Neural crest cell (in vitro differentiated cells): ENCODE results near the gene CHRDL2. TPM values are rescaled to one million over a fixed set of nuclear protein-coding genes. Genes with fewer than 3 reads are reported as not detected.

Experiments used
- DNase-seq: peaks from one replicate; pipeline ENCODE4 v3.0.0; 2021; ENCODE audit warnings: low read depth, mixed read lengths, low spot score
- H3K27ac Mint-ChIP-seq: one replicate; pipeline ENCODE4 v1.8.0; 2021; ENCODE audit warnings: mild to moderate bottlenecking, mixed read lengths; ENCODE audit not compliant: unreplicated experiment
- H3K27me3 Mint-ChIP-seq: 2 replicates; pipeline ENCODE4 v1.8.0; 2021; ENCODE audit warnings: low read depth, mild to moderate bottlenecking, mixed read lengths
- H3K36me3 Mint-ChIP-seq: 2 replicates; pipeline ENCODE4 v1.8.0; 2021; ENCODE audit warnings: low read depth, mild to moderate bottlenecking, mixed read lengths
- H3K4me1 Mint-ChIP-seq: 2 replicates; pipeline ENCODE4 v1.8.0; 2021; ENCODE audit warnings: mixed read lengths
- H3K4me3 Mint-ChIP-seq: one replicate; pipeline ENCODE4 v1.8.0; 2021; ENCODE audit warnings: mild to moderate bottlenecking, mixed read lengths
- H3K9me3 Mint-ChIP-seq: 2 replicates; pipeline ENCODE4 v1.8.0; 2021; ENCODE audit warnings: mixed read lengths
- total RNA-seq: library from RNA; stranded (reverse); gene quantifications from 2 replicates; pipeline ENCODE4 v1.2.1, GENCODE V29; 2021
- TF ChIP-seq, protein P1 (sequence below): fragments of 200-600 bp; sonication (generic); conservative IDR thresholded peaks from 2 replicates; pipeline ENCODE4 v1.5.0; 2021; ENCODE audit warnings: antibody characterized with exemption, mild to moderate bottlenecking

Gene CHRDL2
- total RNA-seq, 1 donor from 2014 or later, result 0.35 TPM

DNA sequence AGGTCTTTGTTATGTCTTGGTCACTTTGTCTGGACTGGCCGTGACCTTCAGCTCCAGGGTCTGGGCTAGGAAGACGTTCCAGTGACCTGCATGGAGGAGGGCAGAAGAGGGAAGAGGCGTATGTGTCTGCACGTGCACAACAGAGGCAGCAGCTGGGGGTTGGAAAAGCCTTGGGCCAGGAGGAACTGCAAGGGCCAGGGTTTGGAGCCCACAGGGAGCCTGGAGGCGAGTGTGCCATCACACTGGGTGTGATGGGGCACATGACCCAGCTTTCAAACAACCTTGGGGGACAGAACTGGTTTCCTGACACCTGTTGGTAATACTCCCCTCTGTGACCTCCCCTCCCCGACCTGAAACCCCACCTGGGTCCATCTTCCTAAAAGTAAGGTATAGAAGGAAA is 34.7 kb downstream of the CHRDL2 start:
- H3K27ac Mint-ChIP-seq, result no peak overlapping the region
- TF ChIP-seq, protein P1, sequence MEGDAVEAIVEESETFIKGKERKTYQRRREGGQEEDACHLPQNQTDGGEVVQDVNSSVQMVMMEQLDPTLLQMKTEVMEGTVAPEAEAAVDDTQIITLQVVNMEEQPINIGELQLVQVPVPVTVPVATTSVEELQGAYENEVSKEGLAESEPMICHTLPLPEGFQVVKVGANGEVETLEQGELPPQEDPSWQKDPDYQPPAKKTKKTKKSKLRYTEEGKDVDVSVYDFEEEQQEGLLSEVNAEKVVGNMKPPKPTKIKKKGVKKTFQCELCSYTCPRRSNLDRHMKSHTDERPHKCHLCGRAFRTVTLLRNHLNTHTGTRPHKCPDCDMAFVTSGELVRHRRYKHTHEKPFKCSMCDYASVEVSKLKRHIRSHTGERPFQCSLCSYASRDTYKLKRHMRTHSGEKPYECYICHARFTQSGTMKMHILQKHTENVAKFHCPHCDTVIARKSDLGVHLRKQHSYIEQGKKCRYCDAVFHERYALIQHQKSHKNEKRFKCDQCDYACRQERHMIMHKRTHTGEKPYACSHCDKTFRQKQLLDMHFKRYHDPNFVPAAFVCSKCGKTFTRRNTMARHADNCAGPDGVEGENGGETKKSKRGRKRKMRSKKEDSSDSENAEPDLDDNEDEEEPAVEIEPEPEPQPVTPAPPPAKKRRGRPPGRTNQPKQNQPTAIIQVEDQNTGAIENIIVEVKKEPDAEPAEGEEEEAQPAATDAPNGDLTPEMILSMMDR, result no peak
- DNase-seq, result no peak
- H3K4me1 Mint-ChIP-seq, result no peaks in the 10 kb centered on the region
- H3K27me3 Mint-ChIP-seq, result peaks cover 3% of the 10 kb centered on the region
- H3K4me3 Mint-ChIP-seq, result no peak overlapping the region
- H3K9me3 Mint-ChIP-seq, result no peaks in the 10 kb centered on the region
- H3K36me3 Mint-ChIP-seq, result no peaks in the 10 kb centered on the region

DNA sequence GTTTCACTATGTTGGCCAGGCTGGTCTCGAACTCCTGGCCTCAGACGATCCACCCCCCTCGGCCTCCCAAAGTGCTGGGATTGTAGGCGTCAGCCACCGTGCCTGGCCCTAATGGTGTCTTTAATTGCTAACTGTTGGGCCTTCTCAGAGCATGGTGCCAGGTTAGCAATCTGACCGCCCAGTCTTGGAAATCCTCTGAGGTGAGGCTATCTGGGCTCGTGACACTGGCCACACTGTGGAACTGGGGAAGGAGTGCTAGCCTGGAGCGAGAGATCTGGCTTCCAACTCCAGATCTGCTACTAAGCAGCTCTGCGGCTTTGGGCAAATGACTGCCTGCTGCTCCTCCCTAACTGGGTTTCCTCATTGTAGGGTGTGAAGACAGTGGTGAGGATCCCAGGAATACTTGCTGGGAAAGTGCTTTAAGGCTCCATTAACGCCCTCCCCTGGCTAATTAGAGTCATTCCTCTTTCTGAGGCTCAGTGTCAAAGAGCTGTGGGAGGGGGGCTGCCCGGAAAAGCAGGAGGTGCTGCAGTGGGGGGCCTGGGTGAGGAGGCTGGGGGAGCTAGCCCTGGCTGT is 35.4 kb downstream of the CHRDL2 start:
- H3K4me1 Mint-ChIP-seq, result no peaks in the 10 kb centered on the region
- no peak overlapping the region for H3K27ac Mint-ChIP-seq
- H3K36me3 Mint-ChIP-seq, result no peaks in the 10 kb centered on the region
- H3K9me3 Mint-ChIP-seq, result no peaks in the 10 kb centered on the region
- peaks cover 3% of the 10 kb centered on the region for H3K27me3 Mint-ChIP-seq
- no peak for DNase-seq
- no peak overlapping the region for H3K4me3 Mint-ChIP-seq
- TF ChIP-seq, protein P1, result no peak

DNA sequence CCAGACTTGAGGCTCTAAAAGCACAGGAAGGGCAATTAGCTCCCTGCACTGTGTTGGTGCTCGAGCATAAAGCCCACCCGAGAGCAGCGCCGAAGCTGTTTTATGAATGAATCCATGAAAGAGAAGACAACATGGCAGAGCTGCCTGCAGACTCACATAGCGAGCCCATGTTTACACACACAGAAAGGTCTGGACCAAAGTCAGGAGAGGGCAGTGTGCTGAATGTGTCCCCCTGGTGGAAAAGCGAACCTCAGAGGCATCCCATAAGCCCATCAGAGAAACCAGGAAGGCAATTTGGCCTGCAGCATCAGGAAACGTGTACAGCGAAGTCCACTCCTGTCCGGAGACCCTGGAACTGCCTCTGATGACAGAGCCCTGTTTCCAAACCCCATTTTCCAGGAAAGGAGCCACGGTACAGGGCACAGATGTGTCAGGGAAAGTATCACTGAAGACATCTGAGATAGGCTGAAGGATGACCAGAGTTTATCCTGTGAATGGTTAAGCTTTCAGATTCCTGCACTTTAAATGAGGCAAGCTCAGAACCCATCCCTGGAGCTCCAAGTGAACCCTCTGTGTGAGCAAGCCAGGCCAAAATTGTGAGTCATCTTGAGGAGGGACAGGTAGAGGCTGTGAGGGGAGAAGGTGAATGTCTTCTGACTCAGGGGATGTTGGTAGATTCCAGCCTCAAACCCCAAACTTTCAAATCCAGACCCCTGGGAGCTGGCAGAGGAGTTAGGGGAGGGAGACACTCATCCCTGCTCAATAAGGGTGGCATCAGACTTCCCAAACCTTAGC is 36.9 kb downstream of the CHRDL2 start:
- Mint-ChIP-seq H3K36me3 (no peaks in the 10 kb centered on the region), H3K27ac (no peak overlapping the region), H3K4me1 (no peaks in the 10 kb centered on the region), H3K27me3 (peaks cover 3% of the 10 kb centered on the region), H3K9me3 (no peaks in the 10 kb centered on the region), H3K4me3 (no peak overlapping the region)
- no peak for DNase-seq
- TF ChIP-seq, protein P1, result no peak

DNA sequence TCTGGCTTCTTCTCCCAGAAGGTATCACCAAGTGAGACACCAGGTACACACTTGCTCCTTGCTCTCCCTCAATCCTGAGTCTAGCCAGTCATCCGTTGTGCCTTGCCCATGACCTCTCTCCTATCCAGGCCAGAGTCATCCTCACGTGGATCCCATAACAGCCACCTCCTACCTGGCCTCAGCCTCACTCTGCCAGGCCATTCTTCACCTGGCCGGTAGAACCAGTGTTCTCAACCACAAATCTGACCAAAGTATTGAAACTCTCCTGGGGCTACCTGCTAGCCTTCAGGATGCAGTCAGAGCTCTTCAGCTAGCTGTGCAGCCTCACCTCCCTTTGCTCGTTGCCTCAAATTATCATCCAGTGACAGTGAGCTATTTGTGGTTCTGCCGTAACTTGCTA is 37.7 kb downstream of the CHRDL2 start:
- H3K36me3 Mint-ChIP-seq, result no peaks in the 10 kb centered on the region
- no peaks in the 10 kb centered on the region for H3K9me3 Mint-ChIP-seq
- peak overlapping the region; percentile 74 for H3K27ac Mint-ChIP-seq
- no peak overlapping the region for H3K4me3 Mint-ChIP-seq
- DNase-seq, result no peak
- H3K4me1 Mint-ChIP-seq, result peaks cover under 1% of the 10 kb centered on the region
- TF ChIP-seq, protein P1, result no peak
- H3K27me3 Mint-ChIP-seq, result peaks cover 3% of the 10 kb centered on the region

DNA sequence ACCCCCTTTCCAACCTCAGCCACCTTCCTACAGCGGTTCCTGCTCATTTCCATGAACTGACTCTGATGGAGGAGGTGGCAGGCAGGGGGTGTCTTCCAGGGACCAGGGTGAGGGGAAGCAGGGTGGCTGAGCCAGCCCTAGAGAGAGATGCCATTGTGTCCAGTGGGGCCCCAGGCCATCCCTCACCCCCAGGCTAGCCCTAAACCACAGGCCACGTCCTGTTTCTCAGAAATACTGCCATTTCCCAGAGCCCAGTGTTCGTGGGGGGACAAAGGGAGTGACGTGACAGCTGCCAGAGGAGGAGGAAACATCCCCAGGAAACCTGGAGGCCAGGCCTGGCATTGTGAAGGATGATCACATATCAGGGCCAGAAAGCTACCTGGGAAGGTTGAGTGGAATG is 39.5 kb downstream of the CHRDL2 start:
- Mint-ChIP-seq H3K27ac (no peak overlapping the region), H3K4me1 (peaks cover 14% of the 10 kb centered on the region), H3K36me3 (no peaks in the 10 kb centered on the region), H3K27me3 (no peaks in the 10 kb centered on the region), H3K4me3 (no peak overlapping the region), H3K9me3 (no peaks in the 10 kb centered on the region)
- DNase-seq, result no peak
- TF ChIP-seq, protein P1, result no peak
